KMS-11 (cell line): ENCODE measurements around the gene OR5B3.

Source experiments
- H2AFZ ChIP-seq: fragments of 200-600 bp; sonication (generic); 2 replicates; pipeline ENCODE4 v1.6.1; 2016; ENCODE audit warnings: antibody characterized with exemption, mixed run types, low read depth
- H3K27ac ChIP-seq: fragments of 200-600 bp; sonication (generic); 2 replicates; pipeline ENCODE4 v1.6.1; 2016; ENCODE audit warnings: mild to moderate bottlenecking, mixed run types
- H3K27me3 ChIP-seq: fragments of 200-600 bp; sonication (generic); 2 replicates; pipeline ENCODE4 v1.6.1; 2017; ENCODE audit warnings: mild to moderate bottlenecking, low read depth, mixed run types, moderate library complexity; ENCODE audit not compliant: insufficient read depth
- H3K36me3 ChIP-seq: fragments of 200-600 bp; sonication (generic); 2 replicates; pipeline ENCODE4 v1.6.1; 2017; ENCODE audit warnings: mild to moderate bottlenecking, mixed run types; ENCODE audit not compliant: insufficient read depth
- H3K4me1 ChIP-seq: fragments of 200-600 bp; sonication (generic); 2 replicates; pipeline ENCODE4 v1.6.1; 2016; ENCODE audit warnings: mild to moderate bottlenecking, low read depth, mixed run types; ENCODE audit not compliant: poor library complexity, severe bottlenecking
- H3K4me2 ChIP-seq: fragments of 200-600 bp; sonication (generic); 2 replicates; pipeline ENCODE4 v1.7.0; 2016; ENCODE audit warnings: mild to moderate bottlenecking, mixed run types
- H3K4me3 ChIP-seq: fragments of 200-600 bp; sonication (generic); IDR thresholded peaks from 2 replicates; pipeline ENCODE4 v1.6.1; 2017; ENCODE audit warnings: low read depth, low read length, mixed read lengths; ENCODE audit not compliant: insufficient read depth
- H3K79me2 ChIP-seq: fragments of 200-600 bp; sonication (generic); 2 replicates; pipeline ENCODE4 v1.6.1; 2016; ENCODE audit warnings: low read depth, mixed run types; ENCODE audit not compliant: insufficient read depth
- H3K9ac ChIP-seq: fragments of 200-600 bp; sonication (generic); 2 replicates; pipeline ENCODE4 v1.6.1; 2016; ENCODE audit warnings: mild to moderate bottlenecking, mixed run types
- H4K20me1 ChIP-seq: fragments of 200-600 bp; sonication (generic); 2 replicates; pipeline ENCODE4 v1.6.1; 2016; ENCODE audit warnings: mild to moderate bottlenecking, mixed run types; ENCODE audit not compliant: insufficient read depth
- CTCF ChIP-seq: fragments of 200-600 bp; sonication (generic); conservative IDR thresholded peaks from 2 replicates; pipeline ENCODE4 v1.6.1; 2017; ENCODE audit warnings: low read depth, mild to moderate bottlenecking, antibody characterized with exemption, low read length, moderate library complexity, mixed read lengths

OR5B3 gene

GRCh38 chr11:58442136-58442535 is 35.5 kb upstream of the OR5B3 start, which contains the start of gene OR5B12:
OR5B12 (minus strand) TSS chr11:58442236; CDS start chr11:58440151, 2,085 bp downstream.
- Histone ChIP-seq H4K20me1 (no peaks in the 10 kb centered on the region), H3K27ac (no peak within 1 kb of the TSS), H3K4me1 (no peaks in the 10 kb centered on the region), H3K36me3 (no peaks in the 10 kb centered on the region), H3K9ac (no peak within 1 kb of the TSS), H3K4me3 (no peak within 1 kb of the TSS), H3K27me3 (no peaks in the 10 kb centered on the region), H2AFZ (no peak within 1 kb of the TSS), H3K79me2 (no peaks in the 10 kb centered on the region), H3K4me2 (no peak within 1 kb of the TSS)
- TF ChIP-seq CTCF = no peak

GRCh38 chr11:58438486-58438885 is 31.8 kb upstream of the OR5B3 start:
- Histone ChIP-seq H3K79me2 (no peaks in the 10 kb centered on the region), H3K4me2 (no peak overlapping the region), H3K36me3 (no peaks in the 10 kb centered on the region), H3K27me3 (no peaks in the 10 kb centered on the region), H2AFZ (no peak overlapping the region), H4K20me1 (no peaks in the 10 kb centered on the region), H3K27ac (no peak overlapping the region), H3K4me1 (no peaks in the 10 kb centered on the region), H3K9ac (no peak overlapping the region), H3K4me3 (no peak overlapping the region)
- TF ChIP-seq CTCF = no peak

GRCh38 chr11:58434217-58434616 is 27.5 kb upstream of the OR5B3 start:
- Histone ChIP-seq H3K9ac (no peak overlapping the region), H3K79me2 (no peaks in the 10 kb centered on the region), H2AFZ (no peak overlapping the region), H3K27ac (no peak overlapping the region), H3K36me3 (no peaks in the 10 kb centered on the region), H3K4me2 (no peak overlapping the region), H4K20me1 (no peaks in the 10 kb centered on the region), H3K4me3 (no peak overlapping the region), H3K27me3 (no peaks in the 10 kb centered on the region), H3K4me1 (no peaks in the 10 kb centered on the region)
- TF ChIP-seq CTCF = no peak

- H4K20me1 ChIP-seq = no peaks in the 10 kb centered on the region
- no peak for TF ChIP-seq CTCF
These were observed 27.0 kb upstream of the OR5B3 start for GRCh38 chr11:58433638-58434203.

More at GRCh38 chr11:58433638-58434203, 27.0 kb upstream of the OR5B3 start:
- no peaks in the 10 kb centered on the region for H3K27me3 ChIP-seq
- no peak overlapping the region for H3K4me2 ChIP-seq
- H3K36me3 ChIP-seq = no peaks in the 10 kb centered on the region
- no peak overlapping the region for H3K27ac ChIP-seq
- H3K9ac ChIP-seq = no peak overlapping the region
- H3K79me2 ChIP-seq = no peaks in the 10 kb centered on the region
- no peak overlapping the region for H2AFZ ChIP-seq
- H3K4me1 ChIP-seq = no peaks in the 10 kb centered on the region
- no peak overlapping the region for H3K4me3 ChIP-seq
